ENCODE results near the gene KATNAL1.
A peak's percentile ranks its signal among the peaks of the same experiment; 100 is the strongest.
"Not testable (repeated sequence)": the region's sequence is repeated elsewhere in the genome, so short reads cannot be mapped to it uniquely, and the experiment has no call there.

Gene KATNAL1

GRCh38 chr13:30266756-30267155, 40.6 kb downstream of the KATNAL1 start:
- no peaks in the 10 kb centered on the region for H3K27me3 ChIP-seq
- H3K4me1 ChIP-seq = no peaks in the 10 kb centered on the region
- H3K4me3 ChIP-seq = no peak overlapping the region
- H3K27ac ChIP-seq = no peak overlapping the region
- intact Hi-C loops (cut with DNase I; ENCODE audit: low total_unique reads) = no loop called here
- no peaks in the 10 kb centered on the region for H3K36me3 ChIP-seq
- no peak for TF ChIP-seq CTCF (IDR thresholded peaks at IDR 0.05)
- no peak for DNase-seq
- no peaks in the 10 kb centered on the region for H3K9me3 ChIP-seq

- intact Hi-C loops (cut with DNase I; ENCODE audit: low total_unique reads); H3K9me3 ChIP-seq: not testable (repeated sequence)
Observed at GRCh38 chr13:30259149-30259733, 48.1 kb downstream of the KATNAL1 start.

DNA sequence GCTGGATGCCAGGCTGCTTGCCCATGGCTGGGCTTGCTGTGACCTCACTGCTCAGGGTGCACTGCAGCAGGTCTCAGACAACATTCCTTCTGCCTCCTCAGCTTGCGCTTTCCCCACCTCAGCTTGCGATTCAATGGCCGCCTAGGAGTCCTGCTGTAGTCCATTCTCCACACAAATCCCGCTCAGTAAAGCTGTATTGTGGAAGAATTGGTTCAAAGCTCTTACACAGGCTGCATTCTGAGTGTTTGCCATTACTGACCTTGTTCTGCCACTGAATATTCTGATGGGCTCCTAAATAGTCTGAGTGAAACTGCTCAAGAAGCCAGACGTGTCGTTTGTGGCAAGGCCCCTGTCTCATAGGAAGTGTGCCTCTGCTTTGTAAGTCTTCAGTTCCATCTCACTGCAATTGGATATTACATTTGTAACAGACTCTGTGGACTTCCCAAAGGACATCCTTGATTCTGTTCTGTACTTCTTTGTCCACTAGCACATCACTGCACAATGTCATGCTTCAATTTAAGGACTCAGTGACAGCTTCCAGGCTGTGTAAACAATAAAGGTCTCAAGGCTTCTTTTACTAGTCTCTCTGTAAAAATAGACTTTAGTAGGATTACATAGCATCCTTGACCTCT, 49.8 kb downstream of the KATNAL1 start:
- H3K4me3 ChIP-seq = no peak overlapping the region
- H3K27ac ChIP-seq = peak overlapping the region; percentile 5 to 54
- intact Hi-C loops (cut with DNase I; ENCODE audit: low total_unique reads) = no loop called here

More at GRCh38 chr13:30259149-30259733, 48.1 kb downstream of the KATNAL1 start:
- not testable (repeated sequence) for H3K36me3 ChIP-seq, H3K4me3 ChIP-seq, DNase-seq, H3K27me3 ChIP-seq, H3K27ac ChIP-seq
- H3K4me1 ChIP-seq = peaks cover 0 to 13% (median 1%) of the 10 kb centered on the region in 4 donors

DNA sequence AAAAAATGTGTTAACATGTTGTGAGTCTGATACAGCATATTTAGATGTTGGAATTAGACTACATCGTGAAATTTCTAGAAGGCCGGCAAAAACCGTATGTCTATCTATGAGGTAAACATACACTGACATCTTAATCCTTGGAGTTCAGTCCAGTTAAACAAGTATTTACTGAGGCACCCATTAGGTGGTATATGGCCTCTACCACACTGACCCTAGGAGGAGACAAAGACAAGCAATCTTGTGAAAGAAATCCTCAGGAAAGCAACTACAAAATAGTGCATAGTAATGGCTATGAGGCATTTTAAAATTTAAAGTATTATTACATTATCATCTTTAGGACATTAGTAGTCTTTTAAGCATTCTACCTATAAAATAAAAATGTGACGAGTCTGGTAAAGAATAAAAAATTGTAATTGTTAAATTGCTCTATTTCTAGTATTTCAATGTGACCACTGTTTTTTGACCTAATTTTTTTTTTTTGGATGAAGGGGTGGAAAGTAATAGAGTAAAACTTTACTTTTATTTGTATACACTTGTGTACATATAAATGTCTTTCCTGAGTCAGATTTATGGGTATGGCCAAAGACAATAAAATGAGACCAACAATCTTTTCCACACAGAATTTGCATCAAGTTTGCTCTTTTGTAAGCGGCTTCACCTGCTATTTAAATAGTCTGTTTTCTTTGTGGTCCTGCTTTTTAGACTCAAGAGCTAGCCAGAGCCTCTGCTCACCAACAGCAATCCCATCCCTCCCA, 50.5 kb downstream of the KATNAL1 start:
- intact Hi-C loops (cut with DNase I; ENCODE audit: low total_unique reads) = no loop called here
- Histone ChIP-seq H3K9me3 (no peaks in the 10 kb centered on the region), H3K4me3 (no peak overlapping the region), H3K36me3 (peaks cover 0 to 6% (median 3%) of the 10 kb centered on the region in 3 donors), H3K4me1 (peaks cover 0 to 13% (median 1%) of the 10 kb centered on the region in 4 donors), H3K27ac (peak overlapping the region in 1 of 2 donors; percentile 54), H3K27me3 (no peaks in the 10 kb centered on the region)
- DNase-seq = no peak
- no peak for TF ChIP-seq CTCF (IDR thresholded peaks at IDR 0.05)

More for the DNA sequence above, 49.8 kb downstream of the KATNAL1 start:
- Histone ChIP-seq H3K9me3 (no peaks in the 10 kb centered on the region), H3K27me3 (no peaks in the 10 kb centered on the region), H3K4me1 (peaks cover 0 to 13% (median 1%) of the 10 kb centered on the region in 4 donors), H3K36me3 (peaks cover 0 to 6% (median 3%) of the 10 kb centered on the region in 3 donors)
- TF ChIP-seq CTCF (IDR thresholded peaks at IDR 0.05) = no peak
- no peak for DNase-seq

DNA sequence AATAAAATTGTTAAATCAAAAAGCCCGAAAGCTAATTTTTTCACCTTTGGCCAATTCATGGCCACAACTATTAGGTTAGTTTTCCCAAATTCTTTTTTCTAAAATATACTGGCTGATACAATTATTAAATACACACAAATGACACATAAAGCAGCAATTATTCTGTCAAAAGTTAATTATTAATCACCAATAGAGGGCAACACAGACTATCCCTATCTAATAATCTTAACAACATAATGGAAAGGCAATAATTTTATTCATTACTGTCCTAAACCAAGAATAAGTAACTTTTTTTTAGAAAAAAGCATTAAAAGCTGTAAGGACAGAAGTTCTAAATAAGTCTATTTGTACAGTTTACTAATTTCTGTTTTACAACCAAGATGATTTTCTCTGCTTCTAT, 51.7 kb downstream of the KATNAL1 start:
- H3K36me3 ChIP-seq = peaks cover 0 to 17% (median 3%) of the 10 kb centered on the region in 3 donors
- no peak for DNase-seq
- intact Hi-C loops (cut with DNase I; ENCODE audit: low total_unique reads) = no loop called here
- H3K27ac ChIP-seq = no peak overlapping the region
- TF ChIP-seq CTCF (IDR thresholded peaks at IDR 0.05) = no peak
- H3K4me3 ChIP-seq = no peak overlapping the region
- no peaks in the 10 kb centered on the region for H3K27me3 ChIP-seq
- H3K4me1 ChIP-seq = peaks cover 0 to 13% (median 1%) of the 10 kb centered on the region in 4 donors
- H3K9me3 ChIP-seq = no peaks in the 10 kb centered on the region

DNA sequence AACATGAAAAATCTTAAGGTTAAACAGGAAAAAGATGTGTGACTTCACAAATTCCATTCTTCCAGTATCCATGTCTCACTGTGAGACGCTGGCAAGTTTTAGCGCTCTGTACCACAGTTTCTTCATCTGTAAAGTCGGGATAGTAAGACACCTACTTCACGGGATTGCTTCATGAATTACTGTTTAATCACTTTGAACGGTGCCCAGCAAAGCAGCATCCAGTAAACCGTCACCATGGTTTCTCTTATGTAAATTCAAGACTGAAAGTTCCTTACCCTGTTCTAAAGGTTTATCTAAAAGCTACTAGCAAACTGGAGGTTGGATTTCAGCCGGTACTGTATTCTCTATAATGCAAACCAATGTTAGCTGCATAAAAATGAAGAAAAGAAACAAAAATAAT, 53.5 kb downstream of the KATNAL1 start:
- intact Hi-C loops (cut with DNase I; ENCODE audit: low total_unique reads) = no loop called here
- H3K4me3 ChIP-seq = no peak overlapping the region

More for the DNA sequence above, 53.5 kb downstream of the KATNAL1 start:
- H3K4me1 ChIP-seq = peaks cover 0 to 13% (median 1%) of the 10 kb centered on the region in 4 donors
- TF ChIP-seq CTCF (IDR thresholded peaks at IDR 0.05) = no peak
- H3K27me3 ChIP-seq = no peaks in the 10 kb centered on the region
- no peak for DNase-seq
- peaks cover 0 to 26% (median 8%) of the 10 kb centered on the region in 3 donors for H3K36me3 ChIP-seq
- peaks cover 0 to 8% (median 0%) of the 10 kb centered on the region in 3 donors for H3K9me3 ChIP-seq
- H3K27ac ChIP-seq = no peak overlapping the region

Measured in tibial artery (tissue), 4 donors.